Esophagus muscularis mucosa (tissue), 4 donors: ENCODE measurements around the gene CD82. TPM values are rescaled to one million over a fixed set of nuclear protein-coding genes. Genes with fewer than 3 reads are reported as not detected.

ENCODE experiments used
- DNase-seq: peaks from one replicate; pipeline ENCODE4 v3.0.0-alpha.2; 2017; ENCODE audit errors: extremely low spot score
- H3K27ac ChIP-seq, 4 donors: fragments of 200-600 bp; sonication (generic); replicated peaks in 1 of 4; 1 replicate in 3 of 4; 2 replicates in 1 of 4; pipeline ENCODE4 v1.5.1; 2016 to 2019; ENCODE audit warnings: mild to moderate bottlenecking in 1 of 4
- H3K27me3 ChIP-seq, 4 donors: fragments of 200-600 bp; sonication (generic); one replicate each; pipeline versions ENCODE4 v1.5.1 to v1.6.0; 2016 to 2019
- H3K36me3 ChIP-seq, 4 donors: fragments of 200-600 bp; sonication (generic); one replicate each; pipeline ENCODE4 v1.5.1; 2016 to 2019
- H3K4me1 ChIP-seq, 4 donors: fragments of 200-600 bp; sonication (generic); one replicate each; pipeline ENCODE4 v1.5.1; 2016 to 2019
- H3K4me3 ChIP-seq, 4 donors: fragments of 200-600 bp; sonication (generic); 1 replicate in 2 of 4; 2 replicates in 2 of 4; pipeline ENCODE4 v1.5.1; 2016 to 2019; ENCODE audit warnings: mild to moderate bottlenecking in 4 of 4, moderate library complexity in 1 of 4
- H3K9me3 ChIP-seq, 4 donors: fragments of 200-600 bp; sonication (generic); 1 replicate in 3 of 4; 2 replicates in 1 of 4; pipeline ENCODE4 v1.5.1; 2016 to 2019
- CTCF ChIP-seq, 3 experiments: fragments of 200-600 bp in 2 of 3; fragments of 450-650 bp in 1 of 3; sonication (generic) in 2 of 3; IDR thresholded peaks; one replicate each; pipeline ENCODE4 v1.5.1; 2017 to 2019; ENCODE audit warnings: antibody characterized with exemption in 3 of 3, mild to moderate bottlenecking in 2 of 3, moderate library complexity in 1 of 3
- EP300 ChIP-seq: sonication (generic); formaldehyde crosslinking; IDR thresholded peaks from one replicate; pipeline ENCODE4 v1.6.1; 2017; ENCODE audit warnings: antibody characterized with exemption
- POLR2A ChIP-seq: fragments of 450-650 bp; IDR thresholded peaks from one replicate; pipeline ENCODE4 v1.6.1; 2017; ENCODE audit warnings: antibody characterized with exemption, moderate library complexity, mild to moderate bottlenecking, low read depth
- POLR2AphosphoS5 ChIP-seq, 2 donors: sonication (generic); formaldehyde crosslinking; IDR thresholded peaks; one replicate each; pipeline ENCODE4 v1.6.1; 2017; ENCODE audit warnings: antibody characterized with exemption in 2 of 2
- WGBS: methylation state at CpG from one replicate; pipeline ENCODE4 v1.1.5; 2018; 5-methylcytosine and 5-hydroxymethylcytosine counted together
- intact Hi-C: fragments of 100-400 bp; cut with DNase I; formaldehyde crosslinking; loops from one replicate; pipeline ENCODE4 v1.15.1; 2023
- total RNA-seq, 4 donors: library from RNA; depleted of rRNA; stranded (reverse); fragments of >200 nt; gene quantifications; one replicate each; pipeline versions ENCODE4 v1.1.0 to v1.2.1, GENCODE V29; 2016

CD82 gene
- total RNA-seq, 4 donors from 2014 or later = 11.0 to 20.6 (median 16.3) TPM

- H3K36me3 ChIP-seq = peaks cover 0 to 23% (median 15%) of the 10 kb centered on the region in 4 donors
- no peak overlapping the region for H3K27ac ChIP-seq
- 82% methylated on average over 6 of the region's 6 CpGs for WGBS
- no peaks in the 10 kb centered on the region for H3K27me3 ChIP-seq
- H3K9me3 ChIP-seq = no peaks in the 10 kb centered on the region
- no peak for DNase-seq
- H3K4me1 ChIP-seq = peaks cover 37 to 58% (median 49%) of the 10 kb centered on the region in 4 donors
- TF ChIP-seq POLR2A (no peak), POLR2AphosphoS5 (IDR thresholded peaks at IDR 0.05) (no peak), EP300 (no peak), CTCF (IDR thresholded peaks at IDR 0.05) (no peak)
- no peak overlapping the region for H3K4me3 ChIP-seq
- intact Hi-C loops = no loop called here
Observed at GRCh38 chr11:44611088-44611487, 45.6 kb downstream of the CD82 start.

- DNase-seq = no peak
- no peaks in the 10 kb centered on the region for H3K27me3 ChIP-seq
- H3K36me3 ChIP-seq = peaks cover 0 to 24% (median 12%) of the 10 kb centered on the region in 4 donors
- 72% methylated on average over 5 of the region's 7 CpGs for WGBS
- intact Hi-C loops = no loop called here
- no peak overlapping the region for H3K27ac ChIP-seq
- H3K9me3 ChIP-seq = no peaks in the 10 kb centered on the region
- no peak for TF ChIP-seq POLR2AphosphoS5 (IDR thresholded peaks at IDR 0.05)
- no peak for TF ChIP-seq EP300
- TF ChIP-seq CTCF (IDR thresholded peaks at IDR 0.05) = no peak
- TF ChIP-seq POLR2A = no peak
- peaks cover 40 to 64% (median 51%) of the 10 kb centered on the region in 4 donors for H3K4me1 ChIP-seq
- H3K4me3 ChIP-seq = no peak overlapping the region
Observed at GRCh38 chr11:44611687-44612434, 46.4 kb downstream of the CD82 start.

- Histone ChIP-seq H3K36me3 (peaks cover 0 to 25% (median 10%) of the 10 kb centered on the region in 4 donors), H3K4me1 (peaks cover 41 to 54% (median 42%) of the 10 kb centered on the region in 4 donors), H3K27me3 (no peaks in the 10 kb centered on the region), H3K9me3 (no peaks in the 10 kb centered on the region), H3K4me3 (no peak overlapping the region), H3K27ac (no peak overlapping the region)
- no peak for DNase-seq
- TF ChIP-seq CTCF (IDR thresholded peaks at IDR 0.05) = no peak
- 100% methylated on average over 2 of the region's 6 CpGs for WGBS
- intact Hi-C loops = no loop called here
Observed at GRCh38 chr11:44613153-44613552, 47.7 kb downstream of the CD82 start.

- no peaks in the 10 kb centered on the region for H3K9me3 ChIP-seq
- no peak for TF ChIP-seq POLR2AphosphoS5 (IDR thresholded peaks at IDR 0.05)
- TF ChIP-seq EP300 = no peak
- TF ChIP-seq POLR2A = no peak
- TF ChIP-seq CTCF (IDR thresholded peaks at IDR 0.05) = no peak
- WGBS = 94% methylated on average over 6 of the region's 7 CpGs
- no peak overlapping the region for H3K4me3 ChIP-seq
- DNase-seq = no peak
- H3K4me1 ChIP-seq = peaks cover 29 to 42% (median 32%) of the 10 kb centered on the region in 4 donors
- no peaks in the 10 kb centered on the region for H3K27me3 ChIP-seq
- H3K27ac ChIP-seq = no peak overlapping the region
- peaks cover 0 to 36% (median 18%) of the 10 kb centered on the region in 4 donors for H3K36me3 ChIP-seq
- intact Hi-C loops = no loop called here
Observed at GRCh38 chr11:44614281-44614775, 48.9 kb downstream of the CD82 start.
